OCI-LY7 (cell line): Measurements from ENCODE around the gene CSTF2T. TPM values are rescaled to one million over a fixed set of nuclear protein-coding genes. Genes with fewer than 3 reads are reported as not detected.

Experiments
- BruUV-seq: library from RNA; stranded (reverse); fragments of 400-500 nt; replicated peaks from 2 replicates; lab custom pipeline; 2021; lab: Mats Ljungman, UMichigan
- CTCF ChIA-PET: fragments of 300-600 bp; sonication (Branson Sonifier 250); formaldehyde crosslinking; loops from one replicate; lab custom pipeline; 2022; ENCODE audit warnings: antibody characterized with exemption; ENCODE audit not compliant: unreplicated experiment; lab: Charles Lee
- POLR2A ChIA-PET: fragments of 300-600 bp; sonication (Branson Sonifier 250); formaldehyde crosslinking; loops from one replicate; lab custom pipeline; 2022; ENCODE audit warnings: antibody characterized with exemption; lab: Charles Lee
- DNase-seq: peaks from one replicate; pipeline ENCODE4 v3.0.0-alpha.2; 2015; ENCODE audit warnings: low spot score
- H2AFZ ChIP-seq: fragments of 200-600 bp; sonication (generic), shearing (Covaris generic); 2 replicates; pipeline ENCODE4 v1.6.1; 2014; ENCODE audit warnings: mild to moderate bottlenecking, antibody characterized with exemption, low read length, moderate library complexity
- H3K27ac ChIP-seq: fragments of 200-600 bp; sonication (generic); 2 replicates; pipeline ENCODE4 v1.5.1; 2014; ENCODE audit warnings: mixed run types, low read depth, mild to moderate bottlenecking, moderate library complexity, low read length, inconsistent platforms; ENCODE audit not compliant: poor library complexity, severe bottlenecking
- H3K36me3 ChIP-seq: fragments of 200-600 bp; sonication (generic); 2 replicates; pipeline ENCODE4 v1.6.1; 2014; ENCODE audit warnings: mild to moderate bottlenecking, antibody characterized with exemption, low read length, moderate library complexity, mixed read lengths; ENCODE audit not compliant: insufficient read depth
- H3K4me1 ChIP-seq: fragments of 200-600 bp; sonication (generic); 2 replicates; pipeline ENCODE4 v1.5.1; 2014; ENCODE audit warnings: mild to moderate bottlenecking, low read length; ENCODE audit not compliant: insufficient read depth, poor library complexity, severe bottlenecking
- H3K4me2 ChIP-seq: fragments of 200-600 bp; sonication (generic); 2 replicates; pipeline ENCODE4 v1.6.1; 2014; ENCODE audit warnings: mild to moderate bottlenecking, low read length
- H3K4me3 ChIP-seq: fragments of 200-600 bp; sonication (generic); 2 replicates; pipeline ENCODE4 v1.5.1; 2014; ENCODE audit warnings: mild to moderate bottlenecking, low read depth, low read length; ENCODE audit not compliant: poor library complexity, severe bottlenecking
- H3K79me2 ChIP-seq: fragments of 200-600 bp; sonication (generic); 2 replicates; pipeline ENCODE4 v1.6.1; 2016; ENCODE audit warnings: low read depth, mild to moderate bottlenecking, low read length, moderate library complexity, mixed read lengths; ENCODE audit not compliant: insufficient read depth
- H3K9me2 ChIP-seq: fragments of 200-600 bp; sonication (generic); 2 replicates; pipeline ENCODE4 v1.6.1; 2016; ENCODE audit warnings: mild to moderate bottlenecking, low read length, mixed read lengths; ENCODE audit not compliant: insufficient read depth
- H3K9me3 ChIP-seq: fragments of 200-600 bp; sonication (generic); 2 replicates; pipeline ENCODE4 v1.6.1; 2014; ENCODE audit warnings: mild to moderate bottlenecking, mixed run types, low read length, mixed read lengths
- H4K20me1 ChIP-seq: fragments of 200-600 bp; sonication (generic); 2 replicates; pipeline ENCODE4 v1.6.1; 2014; ENCODE audit warnings: mild to moderate bottlenecking, antibody characterized with exemption, low read length, moderate library complexity, mixed read lengths; ENCODE audit not compliant: insufficient read depth
- EZH2phosphoT487 ChIP-seq: fragments of 200-600 bp; sonication (generic); IDR thresholded peaks from 2 replicates; pipeline ENCODE4 v1.6.1; 2018; ENCODE audit warnings: low read depth, borderline replicate concordance, mild to moderate bottlenecking, mixed run types, antibody characterized with exemption, low read length, moderate library complexity, mixed read lengths
- intact Hi-C: fragments of 100-400 bp; cut with micrococcal nuclease; formaldehyde crosslinking; loops from one replicate; pipeline ENCODE4 v1.10.0; 2022; ENCODE audit not compliant: unreplicated experiment
- total RNA-seq, 2 experiments: library from RNA; depleted of rRNA in 1 of 2; stranded (reverse); fragments of >200 nt in 1 of 2; shearing (Covaris generic) in 1 of 2; gene quantifications; 2 replicates each; pipeline ENCODE4 v1.2.3, GENCODE V29; 2014 to 2022
- TF ChIP-seq, protein P1 (sequence below): fragments of 200-600 bp; sonication (generic); conservative IDR thresholded peaks from 2 replicates; pipeline ENCODE4 v1.5.1; 2014; ENCODE audit warnings: mild to moderate bottlenecking, antibody characterized with exemption, low read length, moderate library complexity, mixed read lengths

Gene CSTF2T
- total RNA-seq, 2 experiments from 2014 or later: 27.1 to 33.3 TPM

DNA sequence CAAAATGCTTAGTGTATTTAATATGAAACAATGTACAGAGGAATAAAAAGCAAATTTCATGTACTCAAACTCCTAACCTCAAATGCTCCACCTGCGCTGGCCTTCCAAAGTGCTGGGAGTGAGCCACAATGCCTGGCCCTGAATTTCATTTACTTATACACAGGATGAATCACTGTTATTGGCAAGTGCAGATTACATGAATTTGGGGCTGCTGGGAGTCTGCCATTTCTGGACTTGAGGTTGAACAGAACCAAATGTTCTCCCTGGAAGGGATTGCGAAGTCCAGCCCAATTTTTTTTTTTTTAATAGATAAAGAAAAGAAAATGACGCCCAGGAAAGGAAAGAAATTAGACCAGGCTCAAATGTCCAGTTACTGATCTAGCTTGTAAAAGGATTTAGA lies 6.8 kb upstream of the CSTF2T start:
- H2AFZ ChIP-seq: no peak overlapping the region
- intact Hi-C loops: no loop called here
- no peaks in the 10 kb centered on the region for H3K9me2 ChIP-seq
- H3K4me3 ChIP-seq: no peak overlapping the region
- H4K20me1 ChIP-seq: no peaks in the 10 kb centered on the region
- no peaks in the 10 kb centered on the region for H3K9me3 ChIP-seq
- POLR2A ChIA-PET: interaction anchor here (0.9 kb wide), 1 partner anchor 14 kb away, joined by 3 read pairs; no protein-coding TSS in a partner anchor
- no peak overlapping the region for H3K4me2 ChIP-seq
- H3K4me1 ChIP-seq: no peaks in the 10 kb centered on the region
- H3K79me2 ChIP-seq: no peaks in the 10 kb centered on the region
- CTCF ChIA-PET: no interaction called here
- no peaks in the 10 kb centered on the region for H3K36me3 ChIP-seq
- no peak for TF ChIP-seq EZH2phosphoT487
- TF ChIP-seq, protein P1, sequence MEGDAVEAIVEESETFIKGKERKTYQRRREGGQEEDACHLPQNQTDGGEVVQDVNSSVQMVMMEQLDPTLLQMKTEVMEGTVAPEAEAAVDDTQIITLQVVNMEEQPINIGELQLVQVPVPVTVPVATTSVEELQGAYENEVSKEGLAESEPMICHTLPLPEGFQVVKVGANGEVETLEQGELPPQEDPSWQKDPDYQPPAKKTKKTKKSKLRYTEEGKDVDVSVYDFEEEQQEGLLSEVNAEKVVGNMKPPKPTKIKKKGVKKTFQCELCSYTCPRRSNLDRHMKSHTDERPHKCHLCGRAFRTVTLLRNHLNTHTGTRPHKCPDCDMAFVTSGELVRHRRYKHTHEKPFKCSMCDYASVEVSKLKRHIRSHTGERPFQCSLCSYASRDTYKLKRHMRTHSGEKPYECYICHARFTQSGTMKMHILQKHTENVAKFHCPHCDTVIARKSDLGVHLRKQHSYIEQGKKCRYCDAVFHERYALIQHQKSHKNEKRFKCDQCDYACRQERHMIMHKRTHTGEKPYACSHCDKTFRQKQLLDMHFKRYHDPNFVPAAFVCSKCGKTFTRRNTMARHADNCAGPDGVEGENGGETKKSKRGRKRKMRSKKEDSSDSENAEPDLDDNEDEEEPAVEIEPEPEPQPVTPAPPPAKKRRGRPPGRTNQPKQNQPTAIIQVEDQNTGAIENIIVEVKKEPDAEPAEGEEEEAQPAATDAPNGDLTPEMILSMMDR: no peak
- no TSS peak for BruUV-seq
- no peak for DNase-seq
- H3K27ac ChIP-seq: no peak overlapping the region

DNA sequence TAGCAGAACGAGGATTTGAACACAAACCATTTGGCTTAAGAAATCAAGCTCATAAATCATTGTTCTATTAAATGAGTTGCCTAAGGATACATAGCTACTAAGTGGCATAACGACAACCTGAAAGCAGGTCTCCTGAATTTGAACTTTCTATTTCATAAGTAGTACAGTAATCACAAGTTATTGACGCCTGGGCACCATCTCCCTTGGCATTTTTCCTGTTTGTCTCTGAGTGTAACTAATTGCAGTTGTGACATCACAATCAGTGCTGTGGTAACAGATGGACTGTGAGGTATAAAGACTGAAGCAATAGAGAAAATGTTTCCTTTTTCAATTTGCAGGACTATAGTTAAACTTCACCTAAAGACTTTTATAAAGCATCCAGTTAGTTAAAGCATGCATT lies 6.4 kb upstream of the CSTF2T start:
- ChIA-PET CTCF (no interaction called here), POLR2A (interaction anchor here (0.9 kb wide), 1 partner anchor 15 kb away, joined by 3 read pairs; no protein-coding TSS in a partner anchor)
- no TSS peak for BruUV-seq

More for the DNA sequence above, 6.4 kb upstream of the CSTF2T start:
- no peaks in the 10 kb centered on the region for H4K20me1 ChIP-seq
- no peak overlapping the region for H2AFZ ChIP-seq
- no peaks in the 10 kb centered on the region for H3K36me3 ChIP-seq
- H3K9me2 ChIP-seq: no peaks in the 10 kb centered on the region
- H3K4me2 ChIP-seq: no peak overlapping the region
- intact Hi-C loops: no loop called here
- no peaks in the 10 kb centered on the region for H3K79me2 ChIP-seq
- TF ChIP-seq, protein P1: no peak
- TF ChIP-seq EZH2phosphoT487: no peak
- no peaks in the 10 kb centered on the region for H3K4me1 ChIP-seq
- H3K4me3 ChIP-seq: no peak overlapping the region
- DNase-seq: no peak
- no peak overlapping the region for H3K27ac ChIP-seq
- H3K9me3 ChIP-seq: no peaks in the 10 kb centered on the region
